Transverse colon (tissue), 3 donors: ENCODE data around the gene C1QTNF1.

ENCODE experiments used
- CTCF ChIP-seq, 5 experiments: fragments of 200-600 bp in 3 of 5; fragments of 450-650 bp in 2 of 5; sonication (generic) in 3 of 5; IDR thresholded peaks; 1 replicate in 2 of 5; 2 replicates in 3 of 5; pipeline ENCODE4 v1.5.1; 2016 to 2017; ENCODE audit warnings: antibody characterized with exemption in 5 of 5, inconsistent platforms in 3 of 5, mild to moderate bottlenecking in 2 of 5, moderate library complexity in 1 of 5
- POLR2A ChIP-seq: fragments of 450-650 bp; IDR thresholded peaks from one replicate; pipeline ENCODE4 v1.6.1; 2016; ENCODE audit warnings: antibody characterized with exemption, mild to moderate bottlenecking, moderate library complexity

- TF ChIP-seq CTCF (IDR thresholded peaks at IDR 0.05) (no peak), POLR2A (no peak)
These were observed 29.4 kb downstream of the C1QTNF1 start for GRCh38 chr17:79053251-79053925.
